Measurements from ENCODE around the gene SNAPIN. TPM values are rescaled to one million over a fixed set of nuclear protein-coding genes. Genes with fewer than 3 reads are reported as not detected.
A peak's percentile ranks its signal among the peaks of the same experiment; 100 is the strongest.

Gene SNAPIN
- polyA plus RNA-seq, 1 donor = 30.9 TPM

GRCh38 chr1:153626477-153626903 lies 32.0 kb upstream of the SNAPIN start:
- WGBS (ENCODE audit: insufficient coverage, low lambda C conversion rate) = no CpG with 5 or more reads among the region's 3 CpGs
- H3K4me1 ChIP-seq (ENCODE audit: control insufficient read depth, insufficient read depth, low read length) = peaks cover 40% of the 10 kb centered on the region
- DNase-seq = no peak

DNA sequence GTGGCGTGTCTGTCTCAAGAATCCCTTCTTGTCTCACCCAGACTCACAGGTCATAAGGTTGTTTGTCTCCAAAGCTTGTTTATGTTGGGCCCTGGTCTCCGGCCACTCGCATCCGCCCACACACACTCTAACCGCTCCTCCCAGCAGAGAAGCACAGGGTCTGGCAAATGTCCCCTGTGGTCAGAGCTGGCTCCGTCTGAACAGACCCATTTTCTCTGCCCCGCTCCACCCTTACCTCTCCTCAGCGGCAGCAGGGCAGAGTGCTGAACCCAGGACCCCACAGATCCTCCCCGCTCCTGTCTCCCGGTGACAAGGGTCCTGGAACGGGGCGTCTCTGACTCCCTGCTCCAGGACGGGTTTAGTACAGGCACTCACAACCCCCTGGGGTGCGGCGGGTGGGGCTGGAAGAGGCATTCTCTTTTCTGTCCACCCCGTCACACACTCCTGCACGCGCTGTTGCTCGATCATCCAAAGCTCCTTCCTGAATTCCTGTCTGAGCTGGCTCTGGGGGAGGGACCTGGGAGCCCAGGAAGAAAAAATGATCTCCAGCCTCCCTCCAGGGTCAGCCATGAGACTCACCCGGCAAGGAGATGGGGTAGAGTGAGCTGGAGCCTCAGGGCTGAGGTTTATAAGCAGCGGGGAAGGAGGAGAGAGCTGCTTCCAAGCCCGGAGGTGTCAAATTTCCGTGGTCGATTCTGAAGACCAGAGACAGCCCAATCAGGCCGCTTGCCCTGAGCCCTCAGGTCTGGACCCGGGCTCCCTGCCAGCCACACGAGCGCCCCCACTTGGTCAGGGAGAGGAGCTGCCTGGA lies 31.4 kb upstream of the SNAPIN start, which contains the start of gene S100A13:
TSS of gene S100A13 (minus strand) at position 602 of the 811 bp plus-strand sequence. CDS start 1,033 bp downstream, outside the sequence.
- WGBS (ENCODE audit: insufficient coverage, low lambda C conversion rate) = no CpG with 5 or more reads among the region's 28 CpGs
- Histone ChIP-seq H3K9me3 (ENCODE audit: control insufficient read depth, low read depth, low read length) (no peaks in the 10 kb centered on the region), H3K27me3 (ENCODE audit: control insufficient read depth, insufficient read depth, low read length) (no peaks in the 10 kb centered on the region), H3K27ac (ENCODE audit: low read length) (peak within 1 kb of the TSS; percentile 63), H3K4me3 (ENCODE audit: low read length) (peak within 1 kb of the TSS; percentile 62), H3K36me3 (ENCODE audit: control insufficient read depth, insufficient read depth, low read length) (peaks cover 16% of the 10 kb centered on the region), H3K4me1 (ENCODE audit: control insufficient read depth, insufficient read depth, low read length) (peaks cover 46% of the 10 kb centered on the region)
- peak; percentile 74 to 86 for DNase-seq

More at GRCh38 chr1:153626477-153626903, 32.0 kb upstream of the SNAPIN start:
- H3K27me3 ChIP-seq (ENCODE audit: control insufficient read depth, insufficient read depth, low read length) = no peaks in the 10 kb centered on the region
- H3K4me3 ChIP-seq (ENCODE audit: low read length) = peak overlapping the region; percentile 62
- H3K9me3 ChIP-seq (ENCODE audit: control insufficient read depth, low read depth, low read length) = no peaks in the 10 kb centered on the region
- peak overlapping the region; percentile 63 for H3K27ac ChIP-seq (ENCODE audit: low read length)
- peaks cover 16% of the 10 kb centered on the region for H3K36me3 ChIP-seq (ENCODE audit: control insufficient read depth, insufficient read depth, low read length)

GRCh38 chr1:153627715-153628626 lies 30.5 kb upstream of the SNAPIN start, which contains the start of gene S100A1:
Gene S100A1, plus strand, starts transcription at chr1:153628434. Its CDS starts 2,088 bp downstream, at chr1:153630522.
- no CpG with 5 or more reads among the region's 10 CpGs for WGBS (ENCODE audit: insufficient coverage, low lambda C conversion rate)
- H3K27ac ChIP-seq (ENCODE audit: low read length) = peak within 1 kb of the TSS; percentile 63
- H3K27me3 ChIP-seq (ENCODE audit: control insufficient read depth, insufficient read depth, low read length) = no peaks in the 10 kb centered on the region
- no peaks in the 10 kb centered on the region for H3K9me3 ChIP-seq (ENCODE audit: control insufficient read depth, low read depth, low read length)
- H3K4me3 ChIP-seq (ENCODE audit: low read length) = peak within 1 kb of the TSS; percentile 62
- H3K4me1 ChIP-seq (ENCODE audit: control insufficient read depth, insufficient read depth, low read length) = peaks cover 48% of the 10 kb centered on the region
- no peak for DNase-seq
- peaks cover 14% of the 10 kb centered on the region for H3K36me3 ChIP-seq (ENCODE audit: control insufficient read depth, insufficient read depth, low read length)

DNA sequence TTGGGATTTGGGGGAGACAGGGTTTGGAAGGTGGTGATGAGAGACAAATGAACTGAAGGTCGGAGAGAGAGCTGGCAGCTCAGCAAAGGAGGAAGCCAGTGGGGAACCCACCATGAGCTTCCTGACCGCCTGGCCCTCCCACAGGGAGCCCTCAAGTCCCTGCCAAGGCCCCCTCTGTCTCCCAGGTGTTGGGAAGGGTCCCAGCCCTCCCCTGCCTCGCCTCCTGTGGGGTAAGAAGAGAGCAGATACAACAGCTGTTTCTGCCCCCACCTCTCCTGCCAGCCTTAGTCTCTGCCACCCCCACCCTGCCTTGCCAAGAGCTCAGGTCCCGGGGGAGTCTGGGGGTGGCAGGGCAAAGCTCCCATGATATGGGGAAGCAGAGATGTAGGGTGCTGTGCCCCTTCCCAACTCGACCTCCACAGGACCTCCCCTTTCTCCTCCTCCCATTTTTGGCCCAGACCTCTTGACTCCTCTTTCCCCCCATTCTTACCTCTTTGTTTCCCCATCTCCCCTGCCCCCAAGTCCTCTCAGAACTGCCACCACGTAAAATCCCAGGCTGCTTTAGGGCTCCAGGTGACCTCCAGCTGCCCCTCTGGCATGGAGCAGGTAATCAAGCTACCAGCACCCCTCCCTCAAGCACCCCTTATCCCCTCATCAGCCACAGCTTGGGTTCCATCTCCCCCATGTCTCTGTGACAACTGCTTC lies 29.7 kb upstream of the SNAPIN start:
- DNase-seq = no peak
- H3K4me1 ChIP-seq (ENCODE audit: control insufficient read depth, insufficient read depth, low read length) = peaks cover 54% of the 10 kb centered on the region
- WGBS (ENCODE audit: insufficient coverage, low lambda C conversion rate) = 100% methylated on average over 1 of the region's 6 CpGs

DNA sequence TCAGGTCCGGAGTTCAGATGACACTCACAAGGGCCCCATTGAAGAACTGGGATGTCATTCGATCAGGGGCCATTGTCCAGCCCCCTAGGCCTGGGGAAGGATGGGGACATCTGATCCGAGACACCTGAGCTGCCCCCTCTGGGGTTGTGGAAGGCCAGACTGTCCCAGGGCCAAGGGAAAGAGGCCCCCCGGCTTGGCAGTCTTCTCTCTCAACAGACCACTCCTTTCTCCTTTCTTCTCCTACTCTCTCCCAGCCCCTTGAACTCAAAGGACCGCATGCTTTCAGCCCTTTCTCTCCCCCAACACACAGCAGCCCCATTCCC lies 29.2 kb upstream of the SNAPIN start:
- Histone ChIP-seq H3K4me3 (ENCODE audit: low read length) (no peak overlapping the region), H3K27ac (ENCODE audit: low read length) (no peak overlapping the region), H3K27me3 (ENCODE audit: control insufficient read depth, insufficient read depth, low read length) (no peaks in the 10 kb centered on the region), H3K4me1 (ENCODE audit: control insufficient read depth, insufficient read depth, low read length) (peaks cover 54% of the 10 kb centered on the region), H3K36me3 (ENCODE audit: control insufficient read depth, insufficient read depth, low read length) (peaks cover 6% of the 10 kb centered on the region), H3K9me3 (ENCODE audit: control insufficient read depth, low read depth, low read length) (no peaks in the 10 kb centered on the region)
- WGBS (ENCODE audit: insufficient coverage, low lambda C conversion rate) = no CpG with 5 or more reads among the region's 5 CpGs
- DNase-seq = no peak

More for the DNA sequence above, 29.7 kb upstream of the SNAPIN start:
- peaks cover 9% of the 10 kb centered on the region for H3K36me3 ChIP-seq (ENCODE audit: control insufficient read depth, insufficient read depth, low read length)
- no peaks in the 10 kb centered on the region for H3K27me3 ChIP-seq (ENCODE audit: control insufficient read depth, insufficient read depth, low read length)
- no peak overlapping the region for H3K27ac ChIP-seq (ENCODE audit: low read length)
- H3K9me3 ChIP-seq (ENCODE audit: control insufficient read depth, low read depth, low read length) = no peaks in the 10 kb centered on the region
- H3K4me3 ChIP-seq (ENCODE audit: low read length) = no peak overlapping the region

DNA sequence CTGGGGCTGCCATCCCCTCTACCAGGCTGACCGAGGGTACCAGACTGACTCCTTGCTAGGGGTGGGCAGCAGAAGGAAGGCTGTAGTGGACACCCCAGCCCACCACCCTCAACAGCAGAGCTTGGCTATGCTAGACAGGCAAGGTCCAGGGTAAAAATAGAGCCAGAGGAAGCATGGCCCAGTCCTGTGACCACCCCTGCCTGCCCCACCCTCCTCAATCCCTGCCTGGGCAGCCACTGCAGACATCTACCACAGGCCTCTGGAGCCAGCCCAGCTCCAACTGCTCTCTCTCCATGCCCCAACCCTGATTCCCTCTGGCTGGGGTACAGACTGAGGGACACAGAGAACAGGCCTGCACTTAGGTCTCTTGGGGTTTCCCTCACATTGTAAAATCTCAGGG lies 28.5 kb upstream of the SNAPIN start:
- no peak for DNase-seq
- H3K4me3 ChIP-seq (ENCODE audit: low read length) = no peak overlapping the region
- peaks cover 3% of the 10 kb centered on the region for H3K36me3 ChIP-seq (ENCODE audit: control insufficient read depth, insufficient read depth, low read length)
- no peaks in the 10 kb centered on the region for H3K27me3 ChIP-seq (ENCODE audit: control insufficient read depth, insufficient read depth, low read length)
- H3K27ac ChIP-seq (ENCODE audit: low read length) = peak overlapping the region; percentile 46
- H3K4me1 ChIP-seq (ENCODE audit: control insufficient read depth, insufficient read depth, low read length) = peaks cover 54% of the 10 kb centered on the region
- no peaks in the 10 kb centered on the region for H3K9me3 ChIP-seq (ENCODE audit: control insufficient read depth, low read depth, low read length)
- no CpG with 5 or more reads among the region's 1 CpG for WGBS (ENCODE audit: insufficient coverage, low lambda C conversion rate)

GRCh38 chr1:153630384-153630783 lies 28.1 kb upstream of the SNAPIN start:
- DNase-seq = no peak
- Histone ChIP-seq H3K36me3 (ENCODE audit: control insufficient read depth, insufficient read depth, low read length) (peaks cover 2% of the 10 kb centered on the region), H3K9me3 (ENCODE audit: control insufficient read depth, low read depth, low read length) (no peaks in the 10 kb centered on the region), H3K27ac (ENCODE audit: low read length) (peak overlapping the region; percentile 46), H3K4me3 (ENCODE audit: low read length) (no peak overlapping the region), H3K27me3 (ENCODE audit: control insufficient read depth, insufficient read depth, low read length) (no peaks in the 10 kb centered on the region), H3K4me1 (ENCODE audit: control insufficient read depth, insufficient read depth, low read length) (peaks cover 54% of the 10 kb centered on the region)
- WGBS (ENCODE audit: insufficient coverage, low lambda C conversion rate) = no CpG with 5 or more reads among the region's 7 CpGs

GRCh38 chr1:153631047-153632022 lies 27.2 kb upstream of the SNAPIN start:
- H3K27ac ChIP-seq (ENCODE audit: low read length) = peak overlapping the region; percentile 46
- peak in 1 of 2 donors; percentile 69 for DNase-seq
- peaks cover 50% of the 10 kb centered on the region for H3K4me1 ChIP-seq (ENCODE audit: control insufficient read depth, insufficient read depth, low read length)
- H3K27me3 ChIP-seq (ENCODE audit: control insufficient read depth, insufficient read depth, low read length) = no peaks in the 10 kb centered on the region
- no peaks in the 10 kb centered on the region for H3K9me3 ChIP-seq (ENCODE audit: control insufficient read depth, low read depth, low read length)
- H3K36me3 ChIP-seq (ENCODE audit: control insufficient read depth, insufficient read depth, low read length) = peaks cover 6% of the 10 kb centered on the region
- H3K4me3 ChIP-seq (ENCODE audit: low read length) = no peak overlapping the region
- WGBS (ENCODE audit: insufficient coverage, low lambda C conversion rate) = 33% methylated on average over 1 of the region's 10 CpGs

GRCh38 chr1:153633161-153633753 lies 25.2 kb upstream of the SNAPIN start:
- no peaks in the 10 kb centered on the region for H3K9me3 ChIP-seq (ENCODE audit: control insufficient read depth, low read depth, low read length)
- H3K27ac ChIP-seq (ENCODE audit: low read length) = peak overlapping the region; percentile 100
- no peaks in the 10 kb centered on the region for H3K27me3 ChIP-seq (ENCODE audit: control insufficient read depth, insufficient read depth, low read length)
- peaks cover 24% of the 10 kb centered on the region for H3K36me3 ChIP-seq (ENCODE audit: control insufficient read depth, insufficient read depth, low read length)
- WGBS (ENCODE audit: insufficient coverage, low lambda C conversion rate) = 60% methylated on average over 1 of the region's 18 CpGs
- peaks cover 39% of the 10 kb centered on the region for H3K4me1 ChIP-seq (ENCODE audit: control insufficient read depth, insufficient read depth, low read length)
- peak overlapping the region; percentile 32 for H3K4me3 ChIP-seq (ENCODE audit: low read length)
- DNase-seq = no peak
